Measurements from ENCODE around the gene CLSTN1. TPM values are rescaled to one million over a fixed set of nuclear protein-coding genes. Genes with fewer than 3 reads are reported as not detected.

CLSTN1 gene
- total RNA-seq, 1 donor from 2014 or later, result 127 TPM

- H3K27ac Mint-ChIP-seq, result no peak overlapping the region
- no peak for DNase-seq (ENCODE audit: low spot score in 2 of 2, unreplicated experiment in 2 of 2)
Measured at GRCh38 chr1:9850442-9851162, 26.8 kb upstream of the CLSTN1 start.

GRCh38 chr1:9849691-9850441, 26.1 kb upstream of the CLSTN1 start:
- Mint-ChIP-seq H3K27ac (no peak overlapping the region), H3K4me3 (no peak overlapping the region), H3K9me3 (peaks cover 4% of the 10 kb centered on the region), H3K4me1 (peaks cover 8% of the 10 kb centered on the region), H3K36me3 (peaks cover 12% of the 10 kb centered on the region), H3K27me3 (ENCODE audit: low read depth) (no peaks in the 10 kb centered on the region)
- no peak for TF ChIP-seq CTCF (IDR thresholded peaks at IDR 0.05; ENCODE audit: unreplicated experiment)
- DNase-seq (ENCODE audit: low spot score in 2 of 2, unreplicated experiment in 2 of 2), result no peak

More at GRCh38 chr1:9850442-9851162, 26.8 kb upstream of the CLSTN1 start:
- peaks cover 8% of the 10 kb centered on the region for H3K4me1 Mint-ChIP-seq
- no peak for TF ChIP-seq CTCF (IDR thresholded peaks at IDR 0.05; ENCODE audit: unreplicated experiment)
- peaks cover 4% of the 10 kb centered on the region for H3K9me3 Mint-ChIP-seq
- no peak overlapping the region for H3K4me3 Mint-ChIP-seq
- H3K36me3 Mint-ChIP-seq, result peaks cover 17% of the 10 kb centered on the region
- no peaks in the 10 kb centered on the region for H3K27me3 Mint-ChIP-seq (ENCODE audit: low read depth)

- Mint-ChIP-seq H3K4me3 (no peak overlapping the region), H3K36me3 (no peaks in the 10 kb centered on the region), H3K9me3 (no peaks in the 10 kb centered on the region), H3K27me3 (ENCODE audit: low read depth) (no peaks in the 10 kb centered on the region), H3K4me1 (peaks cover 8% of the 10 kb centered on the region), H3K27ac (peak overlapping the region; percentile 64)
- TF ChIP-seq CTCF (IDR thresholded peaks at IDR 0.05; ENCODE audit: unreplicated experiment), result no peak
- DNase-seq (ENCODE audit: low spot score in 2 of 2, unreplicated experiment in 2 of 2), result no peak
Measured at GRCh38 chr1:9848022-9848421, 24.3 kb upstream of the CLSTN1 start.

GRCh38 chr1:9847269-9847668, 23.5 kb upstream of the CLSTN1 start:
- H3K36me3 Mint-ChIP-seq, result no peaks in the 10 kb centered on the region
- DNase-seq (ENCODE audit: low spot score in 2 of 2, unreplicated experiment in 2 of 2), result no peak
- peaks cover 8% of the 10 kb centered on the region for H3K4me1 Mint-ChIP-seq
- no peak overlapping the region for H3K4me3 Mint-ChIP-seq
- TF ChIP-seq CTCF (IDR thresholded peaks at IDR 0.05; ENCODE audit: unreplicated experiment), result no peak
- no peaks in the 10 kb centered on the region for H3K27me3 Mint-ChIP-seq (ENCODE audit: low read depth)
- H3K9me3 Mint-ChIP-seq, result no peaks in the 10 kb centered on the region
- H3K27ac Mint-ChIP-seq, result no peak overlapping the region

GRCh38 chr1:9846611-9847171, 22.9 kb upstream of the CLSTN1 start:
- no peak for TF ChIP-seq CTCF (IDR thresholded peaks at IDR 0.05; ENCODE audit: unreplicated experiment)
- DNase-seq (ENCODE audit: low spot score in 2 of 2, unreplicated experiment in 2 of 2), result no peak
- H3K4me1 Mint-ChIP-seq, result peaks cover 8% of the 10 kb centered on the region
- H3K27ac Mint-ChIP-seq, result no peak overlapping the region
- H3K36me3 Mint-ChIP-seq, result no peaks in the 10 kb centered on the region
- no peaks in the 10 kb centered on the region for H3K9me3 Mint-ChIP-seq
- no peak overlapping the region for H3K4me3 Mint-ChIP-seq
- no peaks in the 10 kb centered on the region for H3K27me3 Mint-ChIP-seq (ENCODE audit: low read depth)

All from mesothelial cell of epicardium (in vitro differentiated cells).